HL-60 (cell line): ENCODE data around the gene CNNM4.
"Not testable (repeated sequence)": the region's sequence is repeated elsewhere in the genome, so short reads cannot be mapped to it uniquely, and the experiment has no call there.

Source experiments
- DNase-seq, 2 experiments: peaks; one replicate each; pipeline ENCODE4 v3.0.0-alpha.2; 2010 to 2020; ENCODE audit warnings: low read depth in 1 of 2, low spot score in 1 of 2
- H3K27ac ChIP-seq: fragments of 250-450 bp; sonication (Bioruptor Pico); replicated peaks from 2 replicates; pipeline ENCODE4 v1.5.1; 2020; ENCODE audit warnings: mild to moderate bottlenecking, moderate library complexity
- H3K27me3 ChIP-seq: fragments of 250-450 bp; sonication (Bioruptor Pico); 2 replicates; pipeline ENCODE4 v1.5.1; 2021; ENCODE audit warnings: mild to moderate bottlenecking, moderate library complexity; ENCODE audit not compliant: insufficient read depth, poor library complexity, severe bottlenecking
- H3K4me3 ChIP-seq: replicated peaks from 2 replicates; pipeline ENCODE4 v1.5.1; 2011; ENCODE audit warnings: mild to moderate bottlenecking, control low read depth, low read length; ENCODE audit not compliant: insufficient read depth
- CTCF ChIP-seq: IDR thresholded peaks from one replicate; pipeline ENCODE4 v1.5.1; 2011; ENCODE audit warnings: low read length, control low read depth, inconsistent platforms; ENCODE audit not compliant: insufficient read depth
- GABPA ChIP-seq: IDR thresholded peaks from 2 replicates; pipeline ENCODE4 v1.6.1; 2012; ENCODE audit warnings: low read depth
- POLR2AphosphoS5 ChIP-seq: IDR thresholded peaks from 2 replicates; pipeline ENCODE4 v1.6.1; 2012; ENCODE audit warnings: low read depth
- REST ChIP-seq: IDR thresholded peaks from 2 replicates; pipeline ENCODE4 v1.6.1; 2012; ENCODE audit warnings: low read depth; ENCODE audit not compliant: insufficient replicate concordance
- SPI1 ChIP-seq: IDR thresholded peaks from 2 replicates; pipeline ENCODE4 v1.6.1; 2012; ENCODE audit warnings: low read depth, mild to moderate bottlenecking, borderline replicate concordance

The CNNM4 gene

DNA sequence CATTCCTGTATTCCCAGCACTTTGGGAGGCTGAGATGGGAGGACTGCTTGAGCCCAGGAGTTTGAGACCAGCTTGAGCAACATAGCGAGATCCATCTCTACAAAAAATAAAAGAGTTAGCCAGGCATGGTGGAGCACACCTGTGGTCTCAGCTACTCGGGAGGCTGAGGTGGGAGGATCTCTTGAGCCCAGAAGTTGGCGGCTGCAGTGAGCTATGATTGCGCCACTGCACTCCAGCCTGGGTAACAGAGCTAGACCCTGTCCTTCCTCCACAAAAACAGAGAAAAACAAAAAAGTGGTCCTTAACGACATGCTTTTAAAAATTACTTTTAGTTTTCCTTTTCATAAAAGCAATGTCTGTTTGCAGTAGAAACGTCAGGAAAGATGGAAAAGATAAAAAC is 35.8 kb downstream of the CNNM4 start:
- not testable (repeated sequence) for H3K27ac ChIP-seq, H3K4me3 ChIP-seq, DNase-seq, H3K27me3 ChIP-seq

DNA sequence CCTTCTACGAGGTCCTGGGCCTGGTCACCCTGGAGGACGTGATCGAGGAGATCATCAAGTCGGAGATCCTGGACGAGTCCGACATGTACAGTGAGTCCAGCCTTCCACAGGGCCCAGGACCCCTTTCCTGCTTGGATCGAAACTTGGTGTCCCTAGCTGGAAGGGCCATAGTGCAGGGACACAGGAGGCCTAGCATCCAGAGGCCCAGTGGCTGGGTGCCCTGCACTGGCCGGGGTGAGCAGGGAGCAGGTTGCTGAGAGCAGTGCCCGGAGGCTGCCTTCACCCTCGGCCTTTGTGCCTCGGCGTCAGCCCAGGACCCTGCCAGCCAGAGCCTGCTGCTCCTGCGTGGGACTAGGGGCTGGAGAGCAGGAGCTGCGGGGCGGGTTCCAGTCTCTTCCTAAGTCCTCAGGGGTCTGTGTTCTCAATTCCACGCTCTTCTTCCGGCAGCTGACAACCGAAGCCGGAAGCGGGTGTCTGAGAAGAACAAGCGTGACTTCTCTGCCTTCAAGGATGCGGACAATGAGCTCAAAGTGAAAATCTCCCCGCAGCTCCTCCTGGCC is 36.4 kb downstream of the CNNM4 start:
- no peaks in the 10 kb centered on the region for H3K27me3 ChIP-seq
- no peak for DNase-seq
- no peak overlapping the region for H3K27ac ChIP-seq
- TF ChIP-seq GABPA, result no peak
- no peak for TF ChIP-seq CTCF
- TF ChIP-seq POLR2AphosphoS5, result no peak
- TF ChIP-seq SPI1, result no peak
- no peak for TF ChIP-seq REST
- no peak overlapping the region for H3K4me3 ChIP-seq

- H3K27me3 ChIP-seq, result no peaks in the 10 kb centered on the region
- no peak for TF ChIP-seq CTCF
- TF ChIP-seq GABPA, result no peak
- no peak for TF ChIP-seq POLR2AphosphoS5
- no peak for TF ChIP-seq REST
- TF ChIP-seq SPI1, result no peak
- no peak overlapping the region for H3K4me3 ChIP-seq
- DNase-seq, result no peak
- H3K27ac ChIP-seq, result no peak overlapping the region
Observed at GRCh38 chr2:96798733-96799622, 38.3 kb downstream of the CNNM4 start.

DNA sequence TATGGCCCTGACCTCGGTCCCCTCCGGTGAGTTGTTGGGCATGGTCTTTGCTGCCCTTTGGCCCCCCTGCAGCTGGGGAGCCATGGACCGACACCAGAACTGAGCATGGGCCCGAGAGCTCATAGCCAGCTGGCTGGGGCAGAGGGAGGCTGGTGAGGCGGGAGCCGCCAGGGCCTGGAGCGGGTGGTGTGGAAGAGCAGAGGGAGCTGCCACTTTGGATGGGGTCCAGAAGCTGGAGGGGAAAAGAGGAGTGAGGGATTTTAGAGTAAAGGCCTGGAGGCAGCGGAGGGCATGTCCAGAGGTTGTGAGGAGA is 38.9 kb downstream of the CNNM4 start:
- Histone ChIP-seq H3K4me3 (no peak overlapping the region), H3K27me3 (no peaks in the 10 kb centered on the region), H3K27ac (no peak overlapping the region)
- TF ChIP-seq SPI1 (no peak), POLR2AphosphoS5 (no peak), GABPA (no peak), CTCF (no peak), REST (no peak)
- DNase-seq, result no peak
